Keratinocyte (primary cell): Measurements from ENCODE around the gene KRTAP12-4. TPM values are rescaled to one million over a fixed set of nuclear protein-coding genes. Genes with fewer than 3 reads are reported as not detected.

Experiments
- DNase-seq: peaks from one replicate; pipeline ENCODE4 v3.0.0-alpha.2; 2011; ENCODE audit warnings: low read depth, missing footprints, low spot score
- FAIRE-seq: peaks from 2 replicates; lab custom pipeline; 2011; peaks lifted over from hg19 to GRCh38; lab: Jason Lieb, UNC
- H2AFZ ChIP-seq: 2 replicates; pipeline ENCODE4 v1.6.0; 2012; ENCODE audit warnings: low read length, control low read depth, inconsistent platforms; ENCODE audit not compliant: control insufficient read depth
- H3K27ac ChIP-seq: 2 replicates; pipeline ENCODE4 v1.5.1; 2011; ENCODE audit warnings: low read length; ENCODE audit not compliant: control insufficient read depth, insufficient read depth
- H3K27me3 ChIP-seq: 3 replicates; pipeline ENCODE4 v1.6.0; 2011; ENCODE audit warnings: low read length; ENCODE audit not compliant: control insufficient read depth, insufficient read depth; ENCODE audit errors: extremely low read depth
- H3K36me3 ChIP-seq, 2 experiments: 2 replicates in 1 of 2; 3 replicates in 1 of 2; pipeline ENCODE4 v1.5.1; 2011; ENCODE audit warnings: low read length in 2 of 2, mild to moderate bottlenecking in 1 of 2; ENCODE audit not compliant: control insufficient read depth in 2 of 2, insufficient read depth in 2 of 2; ENCODE audit errors: extremely low read depth in 1 of 2
- H3K4me1 ChIP-seq: 3 replicates; pipeline ENCODE4 v1.5.1; 2011; ENCODE audit warnings: low read length; ENCODE audit not compliant: control insufficient read depth, insufficient read depth; ENCODE audit errors: extremely low read depth
- H3K4me2 ChIP-seq: 3 replicates; pipeline ENCODE4 v1.6.0; 2011; ENCODE audit warnings: low read depth, low read length; ENCODE audit not compliant: control insufficient read depth, insufficient read depth; ENCODE audit errors: extremely low read depth
- H3K4me3 ChIP-seq, 3 experiments: fragments of 200-600 bp in 1 of 3; sonication (generic) in 1 of 3; 2 replicates in 2 of 3; 3 replicates in 1 of 3; pipeline ENCODE4 v1.5.1; 2011 to 2016; ENCODE audit warnings: low read length in 3 of 3, mild to moderate bottlenecking in 3 of 3, control low read depth in 2 of 3, inconsistent platforms in 1 of 3, low read depth in 1 of 3, mixed read lengths in 1 of 3, mixed run types in 1 of 3, moderate library complexity in 1 of 3; ENCODE audit not compliant: control insufficient read depth in 2 of 3, insufficient read depth in 2 of 3; ENCODE audit errors: extremely low read depth in 1 of 3
- H3K79me2 ChIP-seq: 2 replicates; pipeline ENCODE4 v1.6.0; 2012; ENCODE audit warnings: low read length; ENCODE audit not compliant: control insufficient read depth, insufficient read depth
- H3K9ac ChIP-seq: 3 replicates; pipeline ENCODE4 v1.6.0; 2011; ENCODE audit warnings: low read length; ENCODE audit not compliant: control insufficient read depth, insufficient read depth; ENCODE audit errors: extremely low read depth
- H3K9me1 ChIP-seq: 3 replicates; pipeline ENCODE4 v1.6.0; 2011; ENCODE audit warnings: low read length; ENCODE audit not compliant: control insufficient read depth, insufficient read depth; ENCODE audit errors: extremely low read depth
- H3K9me3 ChIP-seq: 2 replicates; pipeline ENCODE4 v1.5.1; 2012; ENCODE audit warnings: low read depth, low read length; ENCODE audit not compliant: control insufficient read depth
- H4K20me1 ChIP-seq: 3 replicates; pipeline ENCODE4 v1.6.0; 2011; ENCODE audit warnings: low read length; ENCODE audit not compliant: control insufficient read depth, insufficient read depth; ENCODE audit errors: extremely low read depth
- EZH2 ChIP-seq: IDR thresholded peaks from one replicate; pipeline ENCODE4 v1.6.1; 2012; ENCODE audit warnings: inconsistent platforms, mild to moderate bottlenecking, low read length, moderate library complexity
- dilution Hi-C: fragments of 300-500 bp; cut with MboI; formaldehyde crosslinking; loops from one replicate; pipeline ENCODE4 v1.7.0; 2020; ENCODE audit warnings: low sequenced_read_pairs; ENCODE audit not compliant: extremely low pct_ligation_motif_present
- polyA plus RNA-seq, 5 experiments: library from polyadenylated mRNA; depleted of rRNA in 3 of 5; stranded (reverse) in 3 of 5; stranded (forward) in 1 of 5; unstranded in 1 of 5; fragments of >200 nt; gene quantifications; 1 replicate in 1 of 5; 2 replicates in 3 of 5; 3 replicates in 1 of 5; pipeline versions ENCODE4 v1.2.1 to v1.2.3, GENCODE V29; 2011 to 2012; ENCODE audit warnings: missing spikeins in 2 of 5, low read depth in 1 of 5, low replicate concordance in 1 of 5
- TF ChIP-seq, protein P1 (sequence below), 3 experiments: IDR thresholded peaks in 1 of 3; conservative IDR thresholded peaks in 1 of 3; optimal IDR thresholded peaks in 1 of 3; 2 replicates in 2 of 3; 3 replicates in 1 of 3; pipeline versions ENCODE3 to v1.5.1; 2011; ENCODE audit warnings: low read length in 3 of 3, mild to moderate bottlenecking in 3 of 3, moderate library complexity in 2 of 3, control low read depth in 1 of 3, inconsistent platforms in 1 of 3; ENCODE audit not compliant: insufficient read depth in 2 of 3; ENCODE audit errors: extremely low read depth in 1 of 3

KRTAP12-4 gene
- polyA plus RNA-seq, 1 donor (not counting 4 experiments of a cell fraction or from before 2014, with no cell fraction given), result not detected

DNA sequence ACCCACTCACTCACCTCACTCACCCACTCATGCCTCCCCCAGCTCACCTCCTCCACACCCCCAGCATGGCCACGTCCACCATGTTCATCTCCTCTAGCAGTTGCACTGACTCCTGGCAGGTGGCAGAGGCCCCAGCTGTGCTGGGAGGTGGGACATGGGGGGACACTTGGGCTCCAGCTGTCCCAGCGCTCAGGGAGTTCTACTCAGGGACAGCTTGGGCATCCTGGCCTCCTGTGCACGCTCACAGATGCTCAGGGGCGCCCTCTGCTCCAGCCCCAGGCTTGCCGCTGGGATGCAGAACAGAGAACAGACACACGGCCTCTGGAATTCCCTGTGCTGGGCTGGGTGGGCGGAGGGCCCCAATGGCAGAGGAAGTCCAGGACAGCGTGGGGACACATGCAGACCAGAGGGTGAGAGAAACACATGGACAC lies 37.4 kb downstream of the KRTAP12-4 start:
- H3K9ac ChIP-seq, result no peak overlapping the region
- no peaks in the 10 kb centered on the region for H4K20me1 ChIP-seq
- H3K9me1 ChIP-seq, result no peaks in the 10 kb centered on the region
- peaks cover 2% of the 10 kb centered on the region for H3K9me3 ChIP-seq
- no peaks in the 10 kb centered on the region for H3K79me2 ChIP-seq
- no peak overlapping the region for H3K4me2 ChIP-seq
- H3K27me3 ChIP-seq, result peaks cover 19% of the 10 kb centered on the region
- H3K4me1 ChIP-seq, result peaks cover 7% of the 10 kb centered on the region
- DNase-seq (no peak), FAIRE-seq (no peak)
- TF ChIP-seq EZH2, result no peak
- TF ChIP-seq, protein P1, sequence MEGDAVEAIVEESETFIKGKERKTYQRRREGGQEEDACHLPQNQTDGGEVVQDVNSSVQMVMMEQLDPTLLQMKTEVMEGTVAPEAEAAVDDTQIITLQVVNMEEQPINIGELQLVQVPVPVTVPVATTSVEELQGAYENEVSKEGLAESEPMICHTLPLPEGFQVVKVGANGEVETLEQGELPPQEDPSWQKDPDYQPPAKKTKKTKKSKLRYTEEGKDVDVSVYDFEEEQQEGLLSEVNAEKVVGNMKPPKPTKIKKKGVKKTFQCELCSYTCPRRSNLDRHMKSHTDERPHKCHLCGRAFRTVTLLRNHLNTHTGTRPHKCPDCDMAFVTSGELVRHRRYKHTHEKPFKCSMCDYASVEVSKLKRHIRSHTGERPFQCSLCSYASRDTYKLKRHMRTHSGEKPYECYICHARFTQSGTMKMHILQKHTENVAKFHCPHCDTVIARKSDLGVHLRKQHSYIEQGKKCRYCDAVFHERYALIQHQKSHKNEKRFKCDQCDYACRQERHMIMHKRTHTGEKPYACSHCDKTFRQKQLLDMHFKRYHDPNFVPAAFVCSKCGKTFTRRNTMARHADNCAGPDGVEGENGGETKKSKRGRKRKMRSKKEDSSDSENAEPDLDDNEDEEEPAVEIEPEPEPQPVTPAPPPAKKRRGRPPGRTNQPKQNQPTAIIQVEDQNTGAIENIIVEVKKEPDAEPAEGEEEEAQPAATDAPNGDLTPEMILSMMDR (optimal IDR thresholded peaks at IDR 0.05 in 1 of 3, IDR thresholded peaks at IDR 0.05 in 1 of 3, conservative IDR thresholded peaks at IDR 0.05 in 1 of 3; ENCODE audit: extremely low read depth in 1 of 3, insufficient read depth in 2 of 3, low read length in 3 of 3), result no peak
- H2AFZ ChIP-seq, result no peak overlapping the region
- no peak overlapping the region for H3K27ac ChIP-seq
- dilution Hi-C loops, result no loop called here
- no peaks in the 10 kb centered on the region for H3K36me3 ChIP-seq
- no peak overlapping the region for H3K4me3 ChIP-seq

DNA sequence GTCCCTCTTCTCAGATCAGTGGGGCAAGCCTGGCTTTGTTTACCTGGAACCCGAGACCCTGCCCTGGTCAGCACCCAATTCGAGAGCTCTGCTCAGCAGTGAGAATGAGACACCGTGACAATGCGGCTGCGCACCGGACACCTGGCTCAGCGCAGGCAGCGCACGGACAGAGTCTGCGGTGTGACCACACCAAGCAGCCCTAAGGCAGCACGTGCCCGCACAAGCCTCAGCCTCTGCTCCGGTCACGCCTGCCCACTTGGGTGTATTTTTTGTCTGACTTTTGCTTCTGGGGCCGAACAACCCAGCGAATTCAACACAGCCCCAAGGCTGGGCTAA lies 37.9 kb downstream of the KRTAP12-4 start:
- H3K36me3 ChIP-seq, result no peaks in the 10 kb centered on the region
- TF ChIP-seq, protein P1 (optimal IDR thresholded peaks at IDR 0.05 in 1 of 3, IDR thresholded peaks at IDR 0.05 in 1 of 3, conservative IDR thresholded peaks at IDR 0.05 in 1 of 3; ENCODE audit: extremely low read depth in 1 of 3, insufficient read depth in 2 of 3, low read length in 3 of 3), result no peak
- TF ChIP-seq EZH2, result no peak
- peaks cover 19% of the 10 kb centered on the region for H3K27me3 ChIP-seq
- H2AFZ ChIP-seq, result no peak overlapping the region
- H3K9ac ChIP-seq, result no peak overlapping the region
- peaks cover 7% of the 10 kb centered on the region for H3K4me1 ChIP-seq
- H3K79me2 ChIP-seq, result no peaks in the 10 kb centered on the region
- peaks cover 7% of the 10 kb centered on the region for H3K9me3 ChIP-seq
- H3K9me1 ChIP-seq, result no peaks in the 10 kb centered on the region
- dilution Hi-C loops, result no loop called here
- H4K20me1 ChIP-seq, result no peaks in the 10 kb centered on the region
- H3K4me3 ChIP-seq, result no peak overlapping the region
- no peak overlapping the region for H3K27ac ChIP-seq
- FAIRE-seq (no peak), DNase-seq (no peak)
- peak overlapping the region; percentile 56 for H3K4me2 ChIP-seq
